ENCODE measurements around the gene DIRAS2. TPM values are rescaled to one million over a fixed set of nuclear protein-coding genes. Genes with fewer than 3 reads are reported as not detected.

DIRAS2 gene
- total RNA-seq, 2 experiments from 2014 or later: not detected

- Histone ChIP-seq H3K79me2 (ENCODE audit: insufficient read depth, low read depth, low read length) (no peaks in the 10 kb centered on the region), H3K4me2 (ENCODE audit: low read length) (no peak overlapping the region), H3K4me1 (ENCODE audit: insufficient read depth, low read length, poor library complexity, severe bottlenecking) (no peaks in the 10 kb centered on the region), H3K4me3 (ENCODE audit: low read depth, low read length, poor library complexity, severe bottlenecking) (no peak overlapping the region), H3K9me3 (ENCODE audit: low read length) (peaks cover 5% of the 10 kb centered on the region), H4K20me1 (ENCODE audit: insufficient read depth, low read length) (no peaks in the 10 kb centered on the region), H2AFZ (ENCODE audit: low read length) (no peak overlapping the region), H3K27ac (ENCODE audit: low read depth, low read length, poor library complexity, severe bottlenecking) (no peak overlapping the region), H3K36me3 (ENCODE audit: insufficient read depth, low read length) (no peaks in the 10 kb centered on the region), H3K9me2 (ENCODE audit: insufficient read depth, low read length) (no peaks in the 10 kb centered on the region)
- intact Hi-C loops (cut with micrococcal nuclease; ENCODE audit: unreplicated experiment): no loop called here
- TF ChIP-seq CTCF (conservative IDR thresholded peaks at IDR 0.05; ENCODE audit: low read length) (no peak), EZH2phosphoT487 (IDR thresholded peaks at IDR 0.05; ENCODE audit: borderline replicate concordance, low read depth, low read length) (no peak)
- CTCF ChIA-PET (ENCODE audit: unreplicated experiment): no interaction called here
- POLR2A ChIA-PET: interaction anchor here (0.6 to 1.0 kb wide), 4 partner anchors 35 to 453 kb away, joined by 3 to 8 read pairs (median 3); no protein-coding TSS in a partner anchor
- BruUV-seq (replicated peaks): no TSS peak
- DNase-seq (ENCODE audit: low spot score): no peak
Measured at GRCh38 chr9:90651246-90651645, 8.6 kb upstream of the DIRAS2 start.

DNA sequence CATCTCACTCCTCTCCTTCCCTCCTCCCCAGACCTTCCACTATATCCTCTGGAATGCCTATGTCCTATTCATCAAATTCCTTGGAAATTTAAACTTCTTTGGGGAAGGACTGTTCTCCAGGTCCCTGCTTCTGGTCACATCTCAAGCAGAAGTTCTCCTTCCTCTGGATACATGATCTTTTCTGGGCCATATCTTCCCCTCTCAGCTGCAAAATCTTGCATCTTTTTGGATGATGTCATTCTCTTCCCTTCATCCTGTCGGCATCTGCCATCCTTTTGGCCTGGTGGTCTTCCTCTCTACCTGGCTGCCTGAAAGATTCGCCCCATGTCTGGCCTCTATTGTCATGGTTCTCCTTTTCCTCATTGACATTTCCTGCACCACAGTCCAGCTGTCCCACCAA, 5.2 kb upstream of the DIRAS2 start:
- POLR2A ChIA-PET: no interaction called here
- Histone ChIP-seq H3K9me2 (ENCODE audit: insufficient read depth, low read length) (no peaks in the 10 kb centered on the region), H2AFZ (ENCODE audit: low read length) (no peak overlapping the region), H3K9me3 (ENCODE audit: low read length) (peaks cover 5% of the 10 kb centered on the region), H3K79me2 (ENCODE audit: insufficient read depth, low read depth, low read length) (no peaks in the 10 kb centered on the region), H3K4me1 (ENCODE audit: insufficient read depth, low read length, poor library complexity, severe bottlenecking) (no peaks in the 10 kb centered on the region), H3K36me3 (ENCODE audit: insufficient read depth, low read length) (no peaks in the 10 kb centered on the region), H3K27ac (ENCODE audit: low read depth, low read length, poor library complexity, severe bottlenecking) (no peak overlapping the region), H3K4me2 (ENCODE audit: low read length) (no peak overlapping the region), H4K20me1 (ENCODE audit: insufficient read depth, low read length) (no peaks in the 10 kb centered on the region), H3K4me3 (ENCODE audit: low read depth, low read length, poor library complexity, severe bottlenecking) (no peak overlapping the region)
- no peak for DNase-seq (ENCODE audit: low spot score)
- TF ChIP-seq EZH2phosphoT487 (IDR thresholded peaks at IDR 0.05; ENCODE audit: borderline replicate concordance, low read depth, low read length): no peak
- no peak for TF ChIP-seq CTCF (conservative IDR thresholded peaks at IDR 0.05; ENCODE audit: low read length)
- intact Hi-C loops (cut with micrococcal nuclease; ENCODE audit: unreplicated experiment): no loop called here
- no TSS peak for BruUV-seq (replicated peaks)
- CTCF ChIA-PET (ENCODE audit: unreplicated experiment): no interaction called here

- Histone ChIP-seq H3K4me2 (ENCODE audit: low read length) (no peak overlapping the region), H3K79me2 (ENCODE audit: insufficient read depth, low read depth, low read length) (no peaks in the 10 kb centered on the region), H3K4me3 (ENCODE audit: low read depth, low read length, poor library complexity, severe bottlenecking) (no peak overlapping the region), H3K27ac (ENCODE audit: low read depth, low read length, poor library complexity, severe bottlenecking) (no peak overlapping the region), H4K20me1 (ENCODE audit: insufficient read depth, low read length) (no peaks in the 10 kb centered on the region), H3K36me3 (ENCODE audit: insufficient read depth, low read length) (no peaks in the 10 kb centered on the region), H3K4me1 (ENCODE audit: insufficient read depth, low read length, poor library complexity, severe bottlenecking) (no peaks in the 10 kb centered on the region), H2AFZ (ENCODE audit: low read length) (no peak overlapping the region), H3K9me3 (ENCODE audit: low read length) (no peaks in the 10 kb centered on the region; the same call in 1 of the 2 replicates), H3K9me2 (ENCODE audit: insufficient read depth, low read length) (no peaks in the 10 kb centered on the region)
- ChIA-PET CTCF (ENCODE audit: unreplicated experiment) (interaction anchor here (0.6 kb wide), 1 partner anchor 1126 kb away, joined by 3 read pairs; no protein-coding TSS in a partner anchor), POLR2A (interaction anchor here (1.2 kb wide), 1 partner anchor 15 kb away, joined by 4 read pairs; no protein-coding TSS in a partner anchor)
- intact Hi-C loops (cut with micrococcal nuclease; ENCODE audit: unreplicated experiment): no loop called here
- no peak for DNase-seq (ENCODE audit: low spot score)
- no peak for TF ChIP-seq EZH2phosphoT487 (IDR thresholded peaks at IDR 0.05; ENCODE audit: borderline replicate concordance, low read depth, low read length)
- no peak for TF ChIP-seq CTCF (conservative IDR thresholded peaks at IDR 0.05; ENCODE audit: low read length)
- BruUV-seq (replicated peaks): no TSS peak
Measured at GRCh38 chr9:90645721-90646120, 3.1 kb upstream of the DIRAS2 start.

Measured in OCI-LY7 (cell line).